Retinal pigment epithelial cell (primary cell): ENCODE measurements around the gene IL12RB2.

Source experiments
- DNase-seq: peaks from one replicate; pipeline ENCODE4 v3.0.0-alpha.2; 2010; ENCODE audit warnings: low read depth
- H3K4me3 ChIP-seq: 2 replicates; pipeline ENCODE4 v1.5.1; 2011; ENCODE audit warnings: mild to moderate bottlenecking, low read length, control low read depth, moderate library complexity
- CTCF ChIP-seq: conservative IDR thresholded peaks from 2 replicates; pipeline ENCODE4 v1.5.1; 2011; ENCODE audit warnings: low read depth, low read length, control low read depth, inconsistent platforms

IL12RB2 gene

GRCh38 chr1:67431869-67432578 lies 124.4 kb downstream of the IL12RB2 start:
- no peak for DNase-seq
- TF ChIP-seq CTCF, result no peak
- H3K4me3 ChIP-seq, result no peak overlapping the region

- H3K4me3 ChIP-seq, result no peak overlapping the region
- DNase-seq, result no peak
- no peak for TF ChIP-seq CTCF
Observed at GRCh38 chr1:67432745-67433144, 125.1 kb downstream of the IL12RB2 start.

GRCh38 chr1:67433837-67434236 lies 126.2 kb downstream of the IL12RB2 start:
- DNase-seq, result no peak
- TF ChIP-seq CTCF, result no peak
- H3K4me3 ChIP-seq, result no peak overlapping the region

- no peak overlapping the region for H3K4me3 ChIP-seq
- DNase-seq, result no peak
- TF ChIP-seq CTCF, result no peak
Observed at GRCh38 chr1:67434491-67434890, 126.8 kb downstream of the IL12RB2 start.

- no peak overlapping the region for H3K4me3 ChIP-seq
- no peak for TF ChIP-seq CTCF
- no peak for DNase-seq
Observed at GRCh38 chr1:67436511-67437055, 128.9 kb downstream of the IL12RB2 start.

GRCh38 chr1:67437961-67438360 lies 130.3 kb downstream of the IL12RB2 start:
- H3K4me3 ChIP-seq, result no peak overlapping the region
- no peak for DNase-seq
- TF ChIP-seq CTCF, result no peak
